Ramos (cell line): ENCODE results near the gene TRPC4AP.

Source experiments
- in situ Hi-C: fragments of 300-500 bp; cut with MboI; formaldehyde crosslinking; loops from one replicate; pipeline ENCODE4 v1.14.3; 2022; ENCODE audit warnings: low sequenced_read_pairs; ENCODE audit not compliant: unreplicated experiment

The TRPC4AP gene

DNA sequence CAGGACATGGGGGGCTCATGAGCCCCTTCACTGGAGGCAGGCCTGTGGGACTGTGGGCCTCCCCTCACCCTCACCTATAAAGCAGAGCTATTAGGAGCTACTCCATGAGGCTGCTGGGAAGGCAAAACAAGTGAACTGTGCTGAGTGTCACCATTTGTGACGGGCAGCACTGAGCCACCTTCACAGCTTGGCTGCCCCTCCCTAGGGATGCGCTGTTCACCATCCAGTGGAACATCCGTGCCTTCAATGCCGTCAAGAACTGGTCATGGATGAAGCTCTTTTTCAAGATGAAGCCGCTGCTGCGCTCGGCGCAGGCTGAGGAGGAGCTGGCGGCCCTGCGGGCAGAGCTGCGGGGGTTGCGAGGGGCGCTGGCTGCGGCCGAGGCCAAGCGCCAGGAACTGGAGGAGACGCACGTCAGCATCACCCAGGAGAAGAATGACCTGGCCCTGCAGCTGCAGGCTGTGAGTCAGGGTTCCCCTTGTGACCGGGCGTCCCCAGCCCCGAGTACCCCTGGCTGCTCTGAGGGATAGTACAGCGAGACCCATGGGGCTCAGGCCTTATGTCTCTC lies 98.6 kb downstream of the TRPC4AP start:
- in situ Hi-C loops, result no loop called here

DNA sequence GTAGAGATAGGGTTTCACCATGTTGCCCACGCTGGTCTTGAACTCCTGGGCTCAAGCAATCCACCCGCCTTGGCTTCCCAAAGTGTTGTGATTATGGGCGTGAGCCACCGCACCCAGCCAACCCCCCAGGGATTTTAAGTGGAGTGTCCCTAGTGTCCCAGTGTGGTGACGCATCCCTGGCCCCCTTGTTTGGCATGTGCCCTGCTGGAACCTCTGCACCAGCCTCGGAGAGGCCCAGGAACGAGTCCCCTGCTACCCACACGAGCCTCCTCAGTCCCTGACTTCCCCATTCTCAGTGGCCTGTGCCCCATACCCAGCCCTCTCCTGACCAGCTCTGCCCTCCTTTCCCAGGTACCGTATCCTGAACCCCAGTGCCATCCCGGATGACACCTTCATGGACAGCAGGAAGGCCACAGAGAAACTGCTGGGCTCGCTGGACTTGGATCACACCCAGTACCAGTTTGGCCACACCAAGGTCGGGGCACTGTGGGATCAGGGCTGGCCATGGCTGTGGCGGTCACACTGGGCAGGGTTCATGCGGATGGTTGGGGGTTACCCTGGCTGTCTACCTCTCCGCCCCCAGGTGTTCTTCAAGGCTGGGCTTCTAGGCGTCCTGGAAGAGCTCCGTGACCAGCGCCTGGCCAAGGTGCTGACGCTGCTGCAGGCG lies 99.7 kb downstream of the TRPC4AP start:
- in situ Hi-C loops, result no loop called here

DNA sequence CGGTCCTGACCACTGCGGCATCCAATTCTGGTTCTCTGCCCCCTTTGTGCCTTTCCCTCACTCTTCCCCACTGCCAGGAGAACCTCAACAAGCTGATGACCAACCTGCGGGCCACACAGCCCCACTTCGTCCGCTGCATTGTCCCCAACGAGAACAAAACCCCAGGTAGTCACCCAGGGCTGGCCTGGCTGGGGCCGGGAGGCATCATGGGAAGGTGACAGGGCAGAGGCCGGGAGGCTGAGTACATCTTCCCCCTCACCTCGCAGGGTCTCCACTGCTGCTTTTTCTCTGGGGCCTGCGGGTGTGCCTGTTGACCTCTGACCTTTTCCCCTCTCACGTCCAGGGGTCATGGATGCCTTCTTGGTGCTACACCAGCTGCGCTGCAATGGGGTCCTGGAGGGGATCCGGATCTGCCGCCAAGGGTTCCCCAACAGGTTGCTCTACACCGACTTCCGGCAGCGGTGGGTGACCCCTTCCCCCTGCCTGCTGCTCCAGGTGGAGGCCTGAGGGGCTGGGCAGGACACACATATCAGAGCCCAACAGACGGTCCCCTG lies 101.9 kb downstream of the TRPC4AP start:
- in situ Hi-C loops, result no loop called here

DNA sequence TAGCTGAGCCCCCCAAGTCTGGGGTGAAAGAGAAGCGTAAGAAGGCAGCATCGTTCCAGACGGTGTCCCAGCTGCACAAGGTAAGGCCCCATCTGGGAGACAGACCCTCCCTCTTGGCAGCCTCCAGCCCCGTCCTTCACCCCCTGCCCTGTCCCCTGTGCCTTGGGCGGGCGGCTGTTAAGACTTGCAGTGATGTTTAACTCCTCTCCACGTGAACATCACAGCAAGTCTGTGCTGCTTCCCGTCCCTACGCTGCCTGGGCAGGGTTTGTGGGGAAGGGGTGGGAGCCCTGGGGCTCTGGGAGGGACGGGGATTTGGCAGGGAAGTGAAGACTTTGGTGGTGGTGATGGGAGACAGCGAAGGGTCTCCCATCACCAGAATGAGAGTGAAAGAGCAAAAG lies 102.4 kb downstream of the TRPC4AP start:
- in situ Hi-C loops, result no loop called here

DNA sequence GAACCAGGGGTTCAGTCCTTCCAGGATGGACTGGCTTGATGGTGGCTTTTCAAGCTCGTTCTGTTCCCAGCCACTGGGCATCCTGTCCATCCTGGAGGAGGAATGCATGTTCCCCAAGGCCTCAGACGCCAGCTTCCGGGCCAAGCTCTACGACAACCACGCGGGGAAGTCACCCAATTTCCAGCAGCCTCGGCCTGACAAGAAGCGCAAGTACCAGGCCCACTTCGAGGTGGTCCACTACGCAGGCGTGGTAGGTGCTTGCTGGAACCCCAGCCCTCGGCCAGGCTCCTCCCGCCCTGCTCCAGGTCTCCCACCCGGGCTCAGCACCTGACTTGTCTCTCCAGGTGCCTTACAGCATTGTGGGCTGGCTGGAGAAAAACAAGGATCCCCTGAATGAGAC lies 102.9 kb downstream of the TRPC4AP start:
- in situ Hi-C loops, result no loop called here

DNA sequence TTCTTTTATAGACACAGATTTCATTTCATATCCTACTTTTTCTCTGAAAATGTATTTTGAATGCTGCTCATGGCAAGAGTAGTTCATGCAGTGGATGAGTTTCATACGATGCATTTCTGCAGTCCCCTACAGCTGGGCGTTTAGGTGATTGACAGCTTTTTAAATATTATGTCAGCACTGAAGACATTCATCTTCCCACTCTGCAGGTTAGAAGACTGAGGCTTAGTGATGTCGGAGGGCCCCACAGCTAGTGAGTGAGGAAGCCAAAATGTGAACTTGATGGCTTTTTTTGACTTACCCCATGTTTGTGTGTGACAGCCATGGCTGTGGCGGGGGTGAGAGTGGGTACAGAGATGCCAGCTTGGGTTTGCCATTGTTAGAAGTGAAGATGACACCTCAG lies 103.5 kb downstream of the TRPC4AP start:
- in situ Hi-C loops, result no loop called here

DNA sequence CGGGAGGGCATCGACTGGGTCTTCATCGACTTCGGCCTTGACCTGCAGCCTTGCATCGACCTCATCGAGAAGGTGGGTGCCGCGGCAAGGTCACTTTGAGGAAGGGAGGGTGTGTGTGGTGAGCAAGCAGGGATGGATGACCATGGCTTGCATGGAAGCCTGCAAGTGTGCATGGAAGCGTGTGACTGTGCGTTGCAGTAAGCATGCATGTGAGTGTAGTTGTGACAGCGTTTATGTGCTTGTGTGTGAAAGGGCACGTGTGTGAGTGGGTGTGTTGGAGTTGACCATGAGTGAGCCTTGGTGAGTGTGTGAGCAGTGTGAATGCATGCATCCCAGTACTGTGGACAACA lies 104.4 kb downstream of the TRPC4AP start:
- in situ Hi-C loops, result no loop called here

DNA sequence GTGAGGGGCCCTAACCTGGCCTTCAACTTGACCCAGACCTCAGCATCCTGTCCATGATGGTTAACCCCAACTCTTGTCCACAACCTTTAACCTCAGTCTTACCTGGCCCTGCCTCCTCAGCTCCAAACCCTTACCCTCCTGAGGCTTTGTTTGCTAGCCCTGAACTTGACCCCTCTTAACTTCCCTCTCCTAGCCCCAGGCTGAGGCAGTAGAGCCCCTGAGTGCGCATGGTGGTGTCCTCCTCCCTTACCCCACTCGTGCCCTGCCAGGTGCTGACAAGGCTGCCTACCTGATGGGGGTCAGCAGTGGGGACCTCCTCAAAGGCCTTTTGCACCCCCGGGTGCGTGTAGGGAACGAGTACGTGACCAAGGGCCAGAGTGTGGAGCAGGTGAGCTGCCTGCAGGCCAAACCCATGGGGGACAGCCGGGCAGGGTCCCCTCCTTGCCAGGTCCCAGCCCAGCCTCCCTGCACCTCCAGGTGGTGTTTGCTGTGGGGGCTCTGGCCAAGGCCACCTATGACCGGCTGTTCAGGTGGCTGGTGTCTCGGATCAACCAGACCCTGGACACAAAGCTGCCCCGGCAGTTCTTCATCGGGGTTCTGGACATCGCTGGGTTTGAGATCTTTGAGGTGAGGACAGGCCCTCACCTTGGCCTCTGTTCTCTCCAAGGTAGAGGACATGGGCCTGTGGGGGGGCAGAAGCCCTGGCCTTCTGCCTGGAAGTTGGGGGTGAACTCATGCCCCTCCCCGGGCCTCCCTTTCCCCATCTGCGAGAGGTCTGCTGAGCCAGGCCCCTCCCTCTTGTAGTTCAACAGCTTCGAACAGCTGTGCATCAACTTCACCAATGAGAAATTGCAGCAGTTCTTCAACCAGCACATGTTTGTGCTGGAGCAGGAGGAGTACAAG lies 105.1 kb downstream of the TRPC4AP start:
- in situ Hi-C loops, result no loop called here

DNA sequence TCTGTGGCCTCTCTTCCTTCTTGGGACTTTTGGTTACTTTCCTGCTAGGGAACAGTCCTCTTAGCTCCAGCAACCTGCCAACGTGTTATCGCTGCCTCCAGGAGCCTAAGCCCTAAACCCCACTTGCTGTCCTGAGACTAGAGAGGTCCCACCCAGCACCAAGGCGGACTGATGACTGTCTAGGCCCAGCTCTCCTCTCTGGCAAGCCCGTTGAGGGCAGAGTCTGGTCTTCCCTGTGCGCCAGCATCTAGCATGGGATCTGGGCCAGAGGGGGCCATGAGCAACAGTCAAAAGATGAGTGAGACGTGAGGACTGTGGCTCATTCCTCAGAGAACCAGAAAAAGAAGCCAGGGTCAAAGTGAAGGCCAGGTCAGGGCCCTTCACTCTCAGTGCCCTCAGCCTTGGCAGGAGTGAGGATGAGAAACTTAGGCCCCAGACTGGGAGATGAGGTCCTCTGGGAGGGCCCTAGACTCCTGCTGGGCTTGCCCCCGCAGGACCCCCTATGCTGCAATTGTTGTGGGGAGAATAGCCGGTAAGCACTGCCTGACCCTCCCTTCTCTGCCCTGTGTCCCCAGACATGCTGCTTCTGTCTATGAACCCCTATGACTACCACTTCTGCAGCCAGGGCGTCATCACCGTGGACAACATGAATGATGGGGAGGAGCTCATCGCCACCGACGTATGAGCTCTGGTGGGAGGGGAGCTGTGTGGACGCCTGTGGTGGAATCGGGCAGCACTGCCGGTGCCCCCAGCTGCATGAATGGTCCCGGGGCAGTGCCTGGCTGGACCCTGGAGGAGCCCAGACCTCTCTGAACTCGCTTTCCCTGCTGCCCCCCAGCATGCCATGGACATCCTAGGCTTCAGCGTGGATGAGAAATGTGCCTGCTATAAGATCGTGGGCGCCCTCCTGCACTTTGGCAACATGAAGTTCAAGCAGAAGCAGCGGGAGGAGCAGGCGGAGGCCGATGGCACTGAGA lies 106.0 kb downstream of the TRPC4AP start:
- in situ Hi-C loops, result no loop called here

DNA sequence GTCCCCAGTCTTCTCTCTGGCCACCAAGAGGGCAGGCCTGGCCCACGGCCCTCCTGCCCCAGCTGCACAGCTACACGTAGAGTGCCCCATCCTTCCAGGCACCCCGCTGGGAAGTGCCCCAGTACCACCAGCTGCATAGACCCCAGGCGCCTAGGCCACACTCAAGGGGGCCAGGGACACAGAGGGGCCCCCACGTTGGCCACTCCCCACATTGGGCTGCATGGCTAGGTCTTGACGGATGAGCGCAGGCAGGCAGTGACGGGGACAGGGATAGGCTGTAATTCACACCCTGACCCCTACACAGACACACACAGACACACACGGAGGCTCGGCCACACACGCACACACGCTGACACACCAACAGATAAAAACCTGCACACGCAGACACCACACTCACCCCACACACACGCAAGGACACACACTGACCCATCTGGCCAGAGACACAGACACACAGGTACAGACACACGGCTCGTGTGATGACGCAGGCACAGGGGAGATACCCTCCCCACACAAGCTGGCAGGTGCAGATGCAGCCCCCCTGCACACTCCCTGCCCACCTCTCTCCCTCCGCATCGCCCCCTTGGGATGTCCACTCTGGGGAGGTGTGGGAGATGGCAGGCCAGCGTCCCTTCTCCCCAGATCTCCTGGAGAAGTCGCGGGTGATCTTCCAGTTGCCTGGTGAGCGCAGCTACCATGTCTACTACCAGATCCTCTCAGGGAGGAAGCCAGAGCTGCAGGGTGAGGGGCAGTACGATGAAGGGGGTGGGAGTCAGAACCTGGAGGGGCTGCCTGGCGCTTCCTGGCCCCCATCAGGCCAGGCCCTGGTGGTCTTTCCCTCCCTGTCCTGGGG lies 106.9 kb downstream of the TRPC4AP start:
- in situ Hi-C loops, result no loop called here

DNA sequence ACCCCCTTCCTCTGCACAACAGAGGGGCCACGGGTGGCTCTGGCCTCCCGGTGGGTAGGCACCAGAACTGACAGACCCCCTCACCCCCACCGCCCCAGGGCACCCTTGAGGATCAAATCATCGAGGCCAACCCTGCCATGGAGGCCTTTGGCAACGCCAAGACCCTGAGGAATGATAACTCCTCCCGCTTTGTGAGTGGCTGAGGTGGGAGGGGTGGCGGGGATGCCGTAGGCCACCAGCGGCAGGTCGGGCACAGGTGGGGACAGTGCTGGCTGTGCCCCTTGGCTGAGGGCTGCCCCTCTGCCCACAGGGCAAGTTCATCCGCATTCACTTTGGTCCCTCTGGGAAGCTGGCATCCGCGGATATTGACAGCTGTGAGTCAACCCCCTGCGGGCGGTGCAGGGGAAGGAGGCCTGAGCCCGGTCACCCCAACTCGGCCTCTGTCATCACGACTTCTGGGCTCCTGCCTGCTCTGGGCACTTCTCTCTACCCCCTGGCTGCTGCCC lies 107.8 kb downstream of the TRPC4AP start:
- in situ Hi-C loops, result no loop called here

DNA sequence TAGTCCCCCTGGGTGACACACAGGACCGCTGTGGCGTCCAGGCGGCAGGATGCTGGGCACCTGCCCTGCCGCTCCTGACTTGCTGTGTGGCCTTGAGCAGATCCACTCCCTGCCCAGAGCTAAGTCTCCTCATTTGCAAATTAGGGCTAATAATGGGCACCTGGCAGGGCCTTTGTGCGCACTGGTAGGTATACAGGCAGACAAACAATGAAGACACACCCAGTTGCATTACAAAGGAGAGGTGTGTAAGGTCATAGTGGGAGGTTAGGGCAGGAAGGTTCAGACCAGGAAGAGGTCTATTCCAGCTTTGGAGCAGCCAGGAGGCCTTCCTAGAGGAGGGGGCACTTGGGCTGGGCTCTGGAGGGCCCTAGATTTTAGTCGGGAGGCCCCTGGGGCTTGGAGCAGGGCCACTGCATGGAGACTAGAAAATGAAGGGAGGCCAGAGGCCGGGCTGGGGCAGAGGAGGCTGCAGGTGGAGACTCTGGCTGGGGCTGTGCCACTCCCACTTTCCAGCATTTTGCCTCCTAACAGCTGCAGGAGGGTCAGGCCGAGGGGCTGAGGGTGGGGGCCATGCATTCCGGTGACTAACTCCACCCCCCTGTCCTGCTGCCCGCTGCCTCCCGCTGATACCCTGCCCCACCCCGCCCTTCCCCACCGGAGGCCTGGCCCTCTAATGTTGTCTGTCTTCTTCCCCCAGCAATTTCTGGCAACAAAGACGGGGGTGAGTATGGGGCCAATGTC lies 108.4 kb downstream of the TRPC4AP start:
- in situ Hi-C loops, result no loop called here

DNA sequence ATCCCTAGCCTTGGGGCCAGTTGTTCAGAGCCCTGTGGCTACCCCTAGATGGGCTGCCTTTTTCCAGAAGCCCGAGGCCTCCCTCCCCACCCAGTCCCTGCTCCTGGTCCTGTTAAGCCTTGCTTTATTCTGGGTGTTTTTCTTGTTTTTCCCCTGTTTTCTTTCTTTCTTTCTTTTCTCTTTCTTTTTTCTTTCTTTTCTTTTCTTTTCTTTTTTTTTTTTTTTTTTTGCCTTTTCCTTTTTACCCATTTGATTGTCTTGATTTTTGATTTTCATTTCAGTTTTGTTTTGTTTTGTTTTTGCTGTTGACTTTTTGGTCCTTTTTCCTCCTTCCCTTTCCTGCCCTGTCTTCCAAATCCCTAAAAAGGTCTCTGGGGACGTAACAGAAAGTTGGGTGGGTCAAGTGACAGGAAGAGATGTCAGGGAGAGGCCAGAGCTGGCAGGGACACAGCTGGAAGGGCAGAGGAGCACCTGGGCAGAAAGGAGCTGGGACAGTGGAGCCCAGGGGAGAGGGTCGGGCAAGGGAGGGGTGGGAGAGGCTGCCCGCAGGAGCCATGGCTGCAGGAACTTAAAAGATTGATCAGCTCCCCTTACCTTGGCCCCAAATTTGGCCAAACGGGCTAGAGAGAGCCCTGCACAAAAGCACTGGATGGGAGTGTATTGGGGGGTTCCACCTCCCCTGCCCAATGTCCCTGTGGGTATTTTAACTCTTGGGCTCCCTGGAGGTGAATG lies 109.4 kb downstream of the TRPC4AP start:
- in situ Hi-C loops, result no loop called here

DNA sequence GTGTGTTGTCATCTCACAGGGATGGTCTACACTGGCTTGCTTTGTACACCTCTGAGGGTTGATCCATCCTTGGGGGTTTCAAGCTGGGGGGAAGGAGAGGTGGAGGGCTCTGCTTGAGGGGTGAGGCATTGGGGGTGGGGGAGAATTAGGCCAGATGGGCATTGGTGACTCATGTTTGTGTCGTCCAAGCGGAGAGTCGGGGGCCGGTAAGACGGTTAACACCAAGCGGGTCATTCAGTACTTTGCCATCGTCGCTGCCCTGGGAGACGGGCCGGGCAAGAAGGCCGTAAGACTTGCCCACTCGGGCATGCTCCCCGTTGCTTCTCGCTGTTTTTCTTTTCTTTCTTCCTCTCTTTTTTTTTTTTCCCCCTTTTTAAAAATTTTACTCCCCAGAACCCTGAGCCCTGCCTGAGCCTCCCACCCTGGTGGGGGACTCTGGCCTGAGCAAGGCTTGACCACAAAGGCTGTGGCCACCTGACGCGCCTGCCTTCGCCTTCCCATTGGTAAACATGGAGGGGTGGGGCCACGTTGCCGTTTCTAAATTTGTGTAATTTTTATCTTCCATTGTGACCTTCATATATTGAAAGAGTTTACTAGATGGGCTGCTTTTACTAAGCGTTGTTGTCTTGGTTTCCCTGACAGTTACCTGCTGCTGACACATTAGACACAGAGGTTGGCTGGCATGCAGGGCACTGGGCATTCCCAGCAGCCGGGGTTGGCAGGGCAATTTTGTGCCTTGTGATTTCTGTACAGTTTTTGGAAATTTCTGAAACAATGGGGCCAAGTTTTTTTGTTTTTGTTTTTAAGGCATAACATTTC lies 110.1 kb downstream of the TRPC4AP start:
- in situ Hi-C loops, result no loop called here

DNA sequence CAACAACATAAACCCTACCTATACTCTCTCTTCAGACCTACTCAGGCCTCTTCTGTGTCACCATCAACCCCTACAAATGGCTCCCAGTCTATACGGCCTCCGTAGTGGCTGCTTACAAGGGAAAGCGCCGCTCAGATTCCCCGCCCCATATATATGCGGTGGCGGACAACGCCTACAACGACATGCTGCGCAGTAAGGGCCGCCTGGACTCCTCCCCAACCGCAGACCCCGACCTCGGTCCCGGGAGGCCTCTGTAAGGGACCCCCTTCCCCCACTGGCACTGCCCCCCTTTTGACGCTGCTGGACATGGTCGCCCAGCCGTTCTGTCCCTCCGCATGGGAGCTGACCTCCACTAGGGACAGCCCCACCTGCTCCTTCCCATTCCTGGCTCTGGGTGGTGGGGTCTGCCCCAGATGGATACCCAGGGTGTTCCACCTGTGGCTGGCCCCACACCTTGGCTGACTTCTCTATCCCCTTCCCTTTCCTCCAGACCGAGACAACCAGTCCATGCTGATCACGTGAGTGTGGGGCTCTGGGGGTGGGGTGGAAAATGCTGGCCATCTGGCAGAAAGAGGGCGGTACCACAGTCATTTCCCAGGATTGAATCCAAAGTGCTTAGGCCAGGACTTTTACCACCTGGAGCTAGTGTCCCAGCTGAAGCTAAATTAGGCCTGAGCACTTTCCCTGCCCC lies 111.9 kb downstream of the TRPC4AP start:
- in situ Hi-C loops, result no loop called here
